ENCODE results near the gene NLRP13.

GRCh38 chr19:55935206-55935605 is 3.1 kb upstream of the NLRP13 start:
- TF ChIP-seq POLR2A (IDR thresholded peaks at IDR 0.05) (no peak), CTCF (IDR thresholded peaks at IDR 0.05) (no peak), EP300 (IDR thresholded peaks at IDR 0.05) (no peak)
